HUDEP-2 (cell line): Measurements from ENCODE around the gene ADIRF.

Experiments
- DNase-seq, 76 experiments: peaks; one replicate each; lab custom pipeline; 2025; ENCODE audit not compliant: unreplicated experiment in 76 of 76; lab: John Stamatoyannopoulos, UW

The ADIRF gene

DNA sequence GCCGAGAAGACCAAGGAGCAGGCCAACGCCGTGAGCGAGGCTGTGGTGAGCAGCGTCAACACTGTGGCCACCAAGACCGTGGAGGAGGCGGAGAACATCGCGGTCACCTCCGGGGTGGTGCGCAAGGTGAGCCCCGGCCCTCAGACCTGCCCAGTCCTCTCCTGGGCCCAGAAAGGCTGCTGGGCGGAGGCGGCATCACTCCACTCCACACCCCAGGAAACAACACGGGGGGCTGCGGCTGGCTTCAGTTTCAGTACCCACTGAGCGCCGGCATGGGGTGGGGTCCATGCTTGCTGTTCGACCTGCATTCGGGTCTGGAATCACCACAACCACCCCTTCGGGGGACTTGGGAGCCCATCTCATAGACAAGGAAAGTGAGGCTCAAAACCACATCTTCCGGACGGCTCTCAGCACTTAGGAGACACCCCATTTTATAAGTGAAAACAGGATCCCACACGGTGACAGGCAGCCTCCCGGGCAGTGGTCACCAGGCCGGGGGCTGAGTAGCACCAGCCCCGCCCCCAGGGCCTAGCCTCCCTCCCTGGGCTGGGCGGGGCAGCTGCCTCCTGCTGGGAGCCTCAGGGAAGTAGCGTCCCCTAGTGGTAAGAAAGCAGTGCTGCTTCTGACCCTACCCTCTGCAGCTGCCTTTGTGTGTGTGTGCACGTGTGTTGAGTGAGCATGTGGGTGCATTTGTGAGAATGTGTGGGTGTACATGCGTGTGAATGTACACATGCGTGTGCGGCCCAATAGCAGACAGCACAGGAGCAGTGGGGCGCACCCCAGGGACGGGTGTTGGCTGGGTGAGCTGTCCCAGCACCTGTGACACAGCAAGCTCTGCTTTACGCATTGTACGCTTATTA lies 8.0 kb upstream of the ADIRF start:
- peak in 65 of 76 experiments; percentile 10 to 78 (median 48) for DNase-seq

DNA sequence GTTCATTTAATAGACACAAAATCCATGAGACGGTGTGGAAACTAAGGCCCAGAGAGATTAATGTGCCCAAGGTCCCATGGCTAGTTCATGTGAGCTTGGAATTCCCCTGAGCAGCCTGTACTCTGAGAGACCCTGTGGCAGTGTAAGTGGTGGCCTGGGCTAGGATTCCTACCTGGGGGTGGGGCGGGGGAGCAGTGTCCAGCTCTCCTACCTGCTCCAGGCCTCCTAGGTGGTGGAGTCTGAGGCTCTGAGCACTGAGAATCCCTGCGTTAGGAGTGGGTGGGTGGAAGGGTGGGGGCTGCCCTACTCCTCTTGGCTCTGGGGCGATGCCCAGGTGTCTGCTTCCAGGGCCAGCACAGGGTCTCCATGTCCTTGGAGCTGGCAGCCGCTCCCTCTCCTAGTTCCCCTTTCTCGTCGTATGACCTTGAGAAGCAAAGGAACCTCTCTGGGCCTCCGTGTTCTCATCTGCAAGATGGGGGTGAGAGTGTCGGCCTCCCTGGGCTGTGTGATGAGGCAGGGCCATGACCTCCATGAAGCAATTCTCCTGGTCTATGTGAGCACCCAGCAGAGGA lies 7.3 kb upstream of the ADIRF start:
- no peak for DNase-seq

DNA sequence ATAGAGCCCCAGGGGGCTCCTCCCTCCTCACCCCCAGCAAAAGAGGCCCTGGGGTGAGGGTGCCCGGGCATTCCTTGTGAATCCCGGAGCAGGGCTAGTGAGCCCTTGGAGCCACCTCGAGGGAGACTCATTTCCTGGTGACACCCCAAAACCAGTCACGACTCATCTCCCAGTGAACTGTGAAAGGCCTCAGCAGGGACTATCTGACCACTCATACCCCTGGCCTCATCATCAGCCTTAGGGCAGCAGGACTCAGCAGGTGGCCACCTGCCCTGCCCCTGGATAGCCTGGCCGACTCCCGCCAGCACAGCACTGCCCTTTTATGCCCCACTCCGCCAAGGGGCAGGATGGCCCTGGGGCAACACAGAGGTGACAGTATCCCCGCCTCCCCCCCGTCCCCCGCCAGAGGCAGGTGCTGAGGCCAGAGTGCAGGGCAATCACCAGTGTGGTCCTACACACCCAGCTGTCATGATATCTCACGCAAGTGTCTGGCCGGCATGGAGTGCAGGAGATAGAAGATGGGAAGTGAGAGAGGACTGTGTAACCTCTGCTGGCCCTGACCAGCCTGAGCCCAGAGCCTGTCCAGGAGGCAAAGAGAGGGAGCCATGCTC lies 6.7 kb upstream of the ADIRF start:
- no peak for DNase-seq

DNA sequence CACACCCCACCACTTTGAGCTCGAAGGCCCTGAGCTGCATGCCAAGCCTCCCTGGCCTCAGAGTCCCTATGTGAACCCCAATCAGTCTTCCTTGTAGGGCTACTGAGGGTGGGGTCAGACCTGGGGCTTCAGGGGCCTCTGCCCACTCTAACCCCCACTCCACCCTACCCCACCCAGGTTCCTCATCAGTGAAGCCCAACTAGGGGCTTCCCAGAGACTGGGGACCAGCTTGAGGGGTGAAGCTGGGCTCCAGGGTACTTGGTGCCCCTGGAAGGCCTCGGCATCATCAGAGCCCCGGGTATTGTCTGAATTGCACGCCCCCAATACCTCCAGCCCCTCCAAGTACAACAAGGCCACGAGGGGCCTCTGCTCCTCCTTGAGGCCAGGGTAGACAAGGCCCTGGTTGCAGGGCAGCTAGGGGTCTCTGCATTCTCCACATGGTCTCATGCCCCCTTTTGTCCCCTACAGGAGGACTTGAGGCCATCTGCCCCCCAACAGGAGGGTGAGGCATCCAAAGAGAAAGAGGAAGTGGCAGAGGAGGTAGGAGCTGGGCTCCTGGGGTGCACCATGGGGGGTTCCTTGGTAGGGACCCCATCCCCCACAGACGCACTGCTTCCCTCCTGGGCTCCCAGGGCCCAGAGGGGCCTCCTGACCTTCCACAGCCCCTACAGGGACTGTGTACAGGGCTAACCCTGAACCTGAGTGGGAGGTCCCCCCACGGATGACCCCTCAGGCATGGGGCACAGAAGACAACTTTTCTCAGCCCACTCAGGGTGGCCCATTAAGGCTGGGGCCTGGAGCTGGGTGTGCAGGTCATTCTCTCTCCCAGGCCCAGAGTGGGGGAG lies 5.9 kb upstream of the ADIRF start:
- DNase-seq: no peak

DNA sequence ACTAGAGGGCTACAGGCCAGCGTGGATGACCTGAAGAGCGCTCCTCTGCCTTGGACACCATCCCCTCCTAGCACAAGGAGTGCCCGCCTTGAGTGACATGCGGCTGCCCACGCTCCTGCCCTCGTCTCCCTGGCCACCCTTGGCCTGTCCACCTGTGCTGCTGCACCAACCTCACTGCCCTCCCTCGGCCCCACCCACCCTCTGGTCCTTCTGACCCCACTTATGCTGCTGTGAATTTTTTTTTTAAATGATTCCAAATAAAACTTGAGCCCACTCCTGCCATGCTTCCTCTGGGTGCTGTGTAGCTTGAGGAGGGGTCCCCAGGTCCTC lies 5.3 kb upstream of the ADIRF start:
- no peak for DNase-seq

DNA sequence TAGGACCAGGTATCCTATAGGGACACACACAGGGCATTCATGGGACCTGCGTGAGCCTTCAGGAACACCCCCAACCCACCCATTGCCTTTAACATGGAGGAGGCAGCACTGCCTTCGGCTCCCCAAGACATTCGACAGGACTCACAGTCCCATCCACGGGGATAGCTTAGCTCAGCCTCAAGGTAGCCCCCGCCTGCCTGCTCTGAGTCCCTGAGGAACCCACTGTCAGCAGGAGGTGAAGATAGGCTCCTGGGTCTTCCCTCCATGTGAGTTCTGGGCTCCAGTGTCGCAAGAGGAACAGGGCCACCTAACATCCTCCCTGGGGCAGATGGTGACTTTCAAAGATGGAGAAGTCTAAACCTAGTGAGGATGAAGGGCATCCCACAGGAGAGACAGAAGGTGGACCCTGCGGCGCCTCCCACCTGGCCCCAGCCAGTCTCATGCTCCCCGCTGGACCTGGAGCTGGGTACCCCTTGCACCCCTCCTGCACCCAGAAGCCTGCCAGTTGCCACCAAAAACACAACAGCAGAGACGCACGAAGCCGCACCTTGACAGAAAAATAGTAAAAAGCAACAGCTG lies 4.9 kb upstream of the ADIRF start:
- DNase-seq: no peak

DNA sequence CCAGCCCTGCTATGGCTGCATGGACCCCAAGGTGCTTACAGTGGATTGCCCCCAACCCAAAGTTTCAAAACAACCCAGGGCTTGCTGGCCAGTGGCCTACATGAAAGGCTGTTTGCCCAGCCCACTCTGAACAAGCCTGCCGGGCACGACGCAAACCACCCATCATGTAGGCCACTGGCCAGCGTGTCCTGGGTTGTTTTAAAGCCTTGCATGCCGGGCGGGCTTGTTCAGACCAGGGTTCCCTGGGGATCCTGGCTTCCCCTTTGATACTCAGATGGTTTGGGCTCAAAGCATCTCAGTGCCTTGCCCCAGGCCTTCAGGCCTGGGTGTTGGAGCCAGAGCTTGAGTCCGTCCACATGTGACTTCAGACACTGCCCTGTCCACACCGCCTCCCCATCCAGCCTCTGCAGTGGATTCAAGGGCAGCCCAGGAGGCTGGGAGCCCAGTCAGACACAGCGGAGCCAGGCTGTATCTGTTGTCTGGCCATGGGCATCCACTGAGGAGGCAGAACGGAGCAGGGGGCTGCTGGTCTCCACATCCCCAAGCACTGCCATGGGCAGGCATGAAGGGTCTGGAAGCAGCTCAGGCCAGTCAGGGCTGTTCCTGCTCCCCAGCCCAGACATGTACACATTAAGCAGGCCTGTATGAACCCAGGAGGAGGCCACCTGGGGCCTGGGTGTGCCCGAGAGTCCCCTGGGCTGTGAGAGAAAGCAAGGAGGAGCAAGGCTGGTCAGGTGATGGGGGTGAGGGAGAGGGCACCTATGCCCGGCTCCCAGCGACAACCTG lies 4.0 kb upstream of the ADIRF start:
- DNase-seq: no peak

DNA sequence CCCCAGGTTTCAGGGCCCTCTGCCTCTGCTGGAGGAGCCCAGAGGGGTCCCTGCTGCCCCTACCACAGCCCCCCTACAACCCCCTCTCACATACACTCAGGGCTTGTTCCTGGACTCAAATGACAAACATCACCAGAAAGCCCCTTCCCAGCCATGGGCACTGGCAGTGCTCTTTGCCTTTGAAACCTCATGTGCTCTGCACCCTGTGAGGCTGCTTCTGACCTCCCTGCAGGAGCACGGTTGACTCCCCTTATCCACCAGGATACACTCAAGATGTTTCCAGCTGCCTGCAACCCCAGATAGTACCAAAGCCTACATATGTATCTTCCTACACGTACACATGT lies 3.5 kb upstream of the ADIRF start:
- DNase-seq: no peak

DNA sequence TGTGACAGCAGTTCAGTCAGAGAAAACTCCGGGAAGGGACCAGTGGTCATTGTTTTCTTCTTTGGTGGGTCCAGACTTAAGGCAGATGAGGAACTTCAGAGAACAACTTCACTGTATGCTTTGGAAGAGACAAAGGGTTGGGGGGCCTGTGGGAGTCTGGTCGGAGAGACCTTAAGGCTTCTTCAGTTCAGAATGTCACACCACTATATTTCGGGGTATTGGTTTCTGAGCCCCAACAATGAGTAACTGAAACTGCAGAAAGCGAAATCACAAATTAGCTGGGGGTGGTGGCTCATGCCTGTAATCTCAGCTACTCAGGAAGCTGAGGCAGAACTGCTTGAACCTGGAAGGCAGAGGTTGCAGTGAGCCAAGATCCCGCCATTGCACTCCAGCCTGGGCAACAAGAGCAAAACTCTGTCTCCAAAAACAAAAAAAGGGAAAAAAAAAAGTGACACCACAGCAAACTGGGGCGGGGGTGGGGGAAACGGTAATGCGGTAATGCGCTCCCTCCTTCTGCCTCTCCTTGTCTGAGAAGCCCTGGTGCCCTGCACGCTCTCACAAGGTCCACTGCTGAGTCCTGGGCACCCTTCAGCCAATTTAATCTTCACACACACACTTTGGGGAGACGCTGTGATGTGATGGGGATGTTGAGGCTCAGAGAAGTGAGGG lies 2.2 kb upstream of the ADIRF start:
- no peak for DNase-seq

DNA sequence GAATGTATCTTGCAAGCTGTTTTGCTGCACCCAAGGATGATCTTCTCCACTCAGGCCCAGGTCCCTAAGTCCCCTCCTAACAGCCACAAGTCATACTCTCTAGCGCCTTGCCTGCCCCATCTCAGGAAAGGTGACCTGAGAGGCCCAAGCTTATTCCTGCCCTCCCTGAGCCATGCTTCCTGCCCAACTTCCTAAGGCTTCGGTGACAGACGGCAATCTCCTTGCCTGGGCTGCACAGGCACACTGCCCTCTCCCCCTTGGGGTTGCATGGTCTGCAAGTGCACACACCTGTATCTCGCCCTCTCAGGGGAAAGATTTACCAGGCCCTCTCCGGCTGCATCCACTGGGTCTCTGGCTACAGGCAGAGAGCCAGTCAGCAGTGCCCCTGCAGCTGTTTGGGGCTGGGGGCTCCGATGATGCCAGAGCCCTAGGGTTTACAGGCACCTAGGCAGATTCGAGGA lies 771 bp upstream of the ADIRF start:
- no peak for DNase-seq

DNA sequence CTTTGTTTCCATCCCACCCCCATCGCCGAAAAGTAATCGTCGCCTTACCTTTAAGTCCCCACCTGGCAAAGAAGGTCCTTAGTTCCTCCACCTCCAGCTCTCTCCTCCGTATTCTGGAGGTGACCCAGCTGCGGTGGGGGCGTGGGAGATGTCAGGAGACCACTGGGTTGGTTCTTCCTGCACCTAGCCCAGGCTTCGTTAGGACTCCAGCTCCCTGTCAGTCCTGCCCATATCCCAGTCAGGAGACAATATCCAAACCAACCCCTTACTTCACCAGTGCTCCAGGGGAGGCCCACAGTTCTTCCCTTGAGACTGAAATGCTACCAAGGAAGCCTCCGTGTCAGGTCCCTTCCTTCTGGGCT lies 693 bp downstream of the ADIRF start:
- DNase-seq: no peak

DNA sequence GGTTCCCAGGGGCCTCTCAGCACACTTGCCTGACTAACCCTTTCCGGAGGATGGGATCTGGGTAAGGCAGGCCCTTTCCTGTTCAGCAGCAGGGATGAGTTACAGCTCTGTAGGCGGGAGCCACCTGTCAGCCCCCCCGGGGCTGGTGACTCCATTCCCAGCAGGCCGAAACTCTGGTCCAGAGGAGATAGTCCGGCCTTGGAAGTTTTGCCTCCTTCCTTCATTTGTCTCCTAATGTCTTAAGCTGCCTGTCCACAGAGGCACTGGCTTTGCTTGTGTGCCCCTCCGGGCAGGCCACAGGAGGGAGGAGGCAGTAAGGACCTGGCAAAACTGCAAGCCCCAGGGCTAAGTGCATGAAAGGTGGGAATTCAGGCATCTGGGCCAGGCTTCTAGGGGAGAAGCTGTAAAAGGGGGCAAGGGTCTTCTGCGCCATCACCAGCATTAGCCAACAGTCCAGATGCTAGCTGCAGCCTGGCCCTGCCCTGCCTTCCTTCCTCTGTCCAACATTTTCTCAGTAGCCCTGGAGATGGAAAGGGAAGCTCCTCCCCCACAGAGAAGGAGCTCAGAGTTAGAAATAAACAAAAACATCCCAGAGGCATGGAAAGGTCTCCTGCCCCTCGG lies 1.2 kb downstream of the ADIRF start:
- no peak for DNase-seq

DNA sequence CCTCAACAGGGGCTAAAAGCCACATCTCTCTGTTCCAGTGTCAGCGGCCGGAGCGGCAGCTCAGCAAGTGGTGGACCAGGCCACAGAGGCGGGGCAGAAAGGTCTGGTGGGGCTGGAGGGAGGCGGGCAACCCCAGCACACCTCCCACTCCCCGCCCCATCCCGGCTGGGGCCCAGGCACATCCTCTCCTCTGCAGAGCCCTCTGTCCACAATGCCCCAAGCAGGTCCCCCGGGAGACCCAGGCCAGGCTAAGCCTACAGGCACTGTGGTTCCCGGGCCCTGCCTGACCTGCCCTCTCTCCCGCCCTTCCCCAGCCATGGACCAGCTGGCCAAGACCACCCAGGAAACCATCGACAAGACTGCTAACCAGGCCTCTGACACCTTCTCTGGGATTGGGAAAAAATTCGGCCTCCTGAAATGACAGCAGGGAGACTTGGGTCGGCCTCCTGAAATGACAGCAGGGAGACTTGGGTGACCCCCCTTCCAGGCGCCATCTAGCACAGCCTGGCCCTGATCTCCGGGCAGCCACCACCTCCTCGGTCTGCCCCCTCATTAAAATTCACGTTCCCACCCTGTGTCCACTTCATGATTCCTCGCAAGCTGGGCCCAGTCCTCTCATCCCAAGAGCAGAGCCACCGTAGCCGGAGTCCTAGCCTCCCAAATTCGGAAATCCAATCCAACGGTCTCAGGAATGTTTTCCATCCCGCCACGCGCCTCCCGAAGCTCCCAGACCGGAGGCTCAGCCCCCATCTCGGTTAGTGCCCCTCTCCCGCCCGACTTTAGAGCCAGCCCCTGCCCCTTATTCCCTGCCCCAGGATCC lies 2.1 kb downstream of the ADIRF start:
- peak in 1 of 76 experiments; percentile 21 for DNase-seq

DNA sequence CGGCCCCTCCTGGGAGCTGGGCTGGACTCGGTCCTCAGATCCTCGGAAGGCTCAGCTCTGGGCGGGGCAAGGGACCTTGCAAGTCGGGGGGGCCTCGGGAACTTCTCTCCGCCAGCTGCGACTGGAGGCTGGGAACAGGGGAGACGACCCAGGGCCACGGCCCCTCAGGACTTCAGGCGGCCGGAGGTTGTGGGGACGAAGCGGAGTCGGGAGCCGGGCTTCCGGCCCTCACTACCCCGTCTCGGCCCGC lies 2.6 kb downstream of the ADIRF start:
- no peak for DNase-seq

DNA sequence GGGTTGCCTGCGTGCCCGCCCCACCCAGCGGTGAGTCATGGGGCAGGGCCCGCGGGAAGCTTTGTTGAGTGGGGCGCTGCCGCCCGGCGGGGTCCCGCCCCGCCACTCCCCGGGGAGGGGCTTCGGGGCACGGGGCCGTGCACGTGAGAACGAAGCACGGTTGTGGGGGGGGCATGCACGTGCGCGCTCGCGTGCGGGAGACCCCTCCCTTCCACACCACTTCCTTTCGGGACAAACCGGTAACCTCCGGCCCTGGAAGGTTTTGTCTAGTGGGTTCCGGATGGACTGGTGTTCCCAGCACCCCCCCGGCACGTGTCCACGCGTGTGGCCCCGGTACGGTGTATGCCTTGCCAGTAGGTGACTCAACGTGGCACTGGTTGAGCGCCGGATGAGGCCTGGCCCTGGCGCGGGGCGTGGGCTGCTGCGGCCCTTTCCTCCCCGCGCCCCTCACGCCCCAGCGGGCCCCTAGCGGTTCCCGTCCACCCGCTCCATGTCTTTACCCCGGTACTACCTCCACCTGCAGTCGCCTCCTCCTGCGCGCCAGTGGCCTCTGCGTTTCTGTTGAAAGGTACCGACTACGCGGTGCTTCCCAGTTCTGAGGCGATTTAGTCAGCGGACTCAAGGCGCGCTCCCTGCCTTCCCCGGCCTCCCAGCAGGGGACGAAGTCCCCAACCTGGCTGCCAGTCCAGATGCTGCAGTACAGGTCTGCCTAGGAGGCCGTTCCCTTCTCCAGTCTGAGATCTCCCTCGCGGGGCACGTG lies 3.1 kb downstream of the ADIRF start:
- DNase-seq: peak in 73 of 76 experiments; percentile 22 to 90 (median 80)

DNA sequence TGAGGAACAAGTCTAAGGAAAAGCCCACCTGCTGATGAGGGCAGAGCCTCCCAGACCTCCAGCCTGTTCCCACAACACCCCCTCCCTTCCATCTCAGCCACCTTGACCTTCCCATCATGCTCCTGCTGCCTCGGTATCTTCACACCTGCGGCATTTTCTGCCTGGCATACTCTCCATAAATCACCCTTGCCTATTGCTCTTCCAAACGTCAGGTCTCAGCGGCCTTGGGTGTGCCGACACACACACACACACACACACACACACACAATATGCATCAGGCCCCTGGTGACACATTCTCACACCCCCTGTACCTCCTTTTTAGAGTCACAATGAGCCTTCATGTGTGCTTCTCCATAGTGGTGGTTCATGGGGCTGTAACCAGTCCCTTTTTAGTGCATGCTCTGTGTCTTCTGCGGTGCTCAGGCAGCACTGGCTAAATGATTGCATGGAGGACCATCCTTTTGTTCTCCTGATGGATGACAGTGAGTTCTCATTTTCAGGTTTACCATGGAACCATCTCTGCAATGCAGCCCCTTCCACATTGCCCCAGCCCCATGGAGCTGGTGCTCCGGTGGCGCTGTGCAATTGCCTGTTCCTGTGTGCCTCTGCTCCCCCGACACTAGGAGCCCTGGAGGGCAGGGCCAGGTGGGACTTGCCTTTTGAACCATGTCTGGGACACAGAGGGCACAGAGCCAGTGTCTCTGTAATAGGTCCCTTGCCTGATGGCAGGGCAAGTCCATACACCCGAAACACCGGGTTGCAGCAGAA lies 4.5 kb downstream of the ADIRF start:
- no peak for DNase-seq

DNA sequence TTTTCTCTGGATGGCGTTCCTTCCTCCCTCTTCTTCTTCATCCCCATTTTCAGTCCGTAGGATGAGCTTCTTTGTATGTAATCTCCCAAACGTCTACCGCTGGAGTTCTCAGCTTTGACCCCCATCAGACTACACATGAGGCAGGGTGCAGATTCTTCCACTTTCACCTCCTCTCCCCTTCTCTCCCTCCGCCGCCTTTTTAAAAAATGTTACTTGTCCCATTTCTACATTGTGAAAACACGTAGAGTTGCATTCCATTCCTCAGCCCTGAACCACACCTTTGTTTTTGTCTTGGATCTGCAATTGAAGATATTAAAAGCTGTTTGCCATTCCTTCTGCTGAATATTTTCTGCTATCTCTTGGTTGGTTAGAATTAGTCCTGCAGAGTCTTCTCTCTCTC lies 6.2 kb downstream of the ADIRF start:
- DNase-seq: no peak
